Aorta (tissue), 5 donors: ENCODE data around the gene COL21A1. TPM values are rescaled to one million over a fixed set of nuclear protein-coding genes. Genes with fewer than 3 reads are reported as not detected.
A peak's percentile ranks its signal among the peaks of the same experiment; 100 is the strongest.

Experiments used
- ATAC-seq: fragments of 200-7000 bp; cut with Tn5 transposase; one replicate; pipeline ENCODE4 v1.9.1; 2022; ENCODE audit warnings: moderate library complexity; ENCODE audit not compliant: low FRiP score
- DNase-seq, 2 donors: peaks; one replicate each; pipeline ENCODE4 v3.0.0-alpha.2; 2020
- H3K27ac ChIP-seq, 2 donors: one replicate each; pipeline ENCODE4 v1.5.1; 2013; ENCODE audit warnings: low read length in 2 of 2, mild to moderate bottlenecking in 2 of 2, moderate library complexity in 2 of 2, control low read depth in 1 of 2, inconsistent platforms in 1 of 2, low read depth in 1 of 2
- H3K27me3 ChIP-seq, 2 donors: one replicate each; pipeline ENCODE4 v1.6.1; 2013; ENCODE audit warnings: control low read depth in 1 of 2, low read length in 1 of 2, mild to moderate bottlenecking in 1 of 2, moderate library complexity in 1 of 2; ENCODE audit not compliant: insufficient read depth in 2 of 2, control insufficient read depth in 1 of 2
- H3K36me3 ChIP-seq, 2 donors: one replicate each; pipeline ENCODE4 v1.6.1; 2013; ENCODE audit warnings: control low read depth in 1 of 2, low read length in 1 of 2, mild to moderate bottlenecking in 1 of 2; ENCODE audit not compliant: insufficient read depth in 2 of 2, control insufficient read depth in 1 of 2
- H3K4me1 ChIP-seq, 2 donors: one replicate each; pipeline ENCODE4 v1.6.1; 2013; ENCODE audit warnings: low read length in 2 of 2, control low read depth in 1 of 2, mild to moderate bottlenecking in 1 of 2, moderate library complexity in 1 of 2; ENCODE audit not compliant: insufficient read depth in 2 of 2, control insufficient read depth in 1 of 2
- H3K4me3 ChIP-seq, 2 donors: one replicate each; pipeline ENCODE4 v1.5.1; 2013; ENCODE audit warnings: low read length in 2 of 2, control low read depth in 1 of 2, mild to moderate bottlenecking in 1 of 2
- H3K9me3 ChIP-seq: one replicate; pipeline ENCODE4 v1.6.1; 2013; ENCODE audit warnings: mild to moderate bottlenecking, low read length; ENCODE audit not compliant: control insufficient read depth
- WGBS, 2 donors: extraction: QIAGEN DNeasy Blood & Tissue Kit; methylation state at CpG; one replicate each; pipeline ENCODE4 v1.1.7; 2013; 5-methylcytosine and 5-hydroxymethylcytosine counted together
- intact Hi-C, 2 donors: fragments of 100-400 bp; cut with DNase I; formaldehyde crosslinking; loops; one replicate each; pipeline versions ENCODE4 v1.14.2 to v1.15.0; 2022
- polyA plus RNA-seq, 2 donors: library from polyadenylated mRNA; stranded (reverse); fragments of 200-250 nt; gene quantifications; one replicate each; pipeline ENCODE4 v1.2.3, GENCODE V29; 2013
- total RNA-seq, 2 donors: library from RNA; stranded (reverse); fragmentation: NEBNext Ultra II Directional; extraction: Animal tissue kit (Norgen Biotek cat#: 25700); gene quantifications; one replicate each; pipeline ENCODE4 v1.2.1, GENCODE V29; 2021
- donor health status: healthy with polysubstance abuse.
- donor health status: Bipolar disorder and iron deficiency.
- donor health status: DM: no; HTN: no; CAD: no.
- donor health status: DM: no; HTN: no; CAD: no.
- donor health status: DM: yes; HTN: yes; CAD: no.

Gene COL21A1
- total and polyA plus RNA-seq, 4 donors = 22.5 to 67.0 (median 31.1) TPM

DNA sequence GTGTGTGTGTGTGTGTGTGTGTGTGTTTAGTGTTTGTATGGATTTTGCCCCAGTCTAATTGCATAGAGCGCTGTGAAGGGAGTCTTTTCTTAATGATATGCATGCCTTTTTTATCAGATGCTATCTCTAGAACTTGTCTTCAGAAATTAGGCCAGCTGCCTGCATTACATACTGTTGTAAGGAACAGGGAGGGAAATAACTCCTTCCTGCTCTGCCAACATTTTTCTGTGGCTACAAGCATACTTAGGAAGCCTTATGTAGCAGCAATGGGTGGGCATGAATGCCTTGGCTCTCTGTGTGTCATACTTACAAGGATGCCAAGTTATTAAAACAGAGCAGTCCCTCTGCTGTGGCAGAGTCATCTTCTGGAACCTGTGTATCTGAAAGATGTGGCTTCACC, 8.0 kb upstream of the COL21A1 start:
- Histone ChIP-seq H3K27ac (peak overlapping the region in 1 of 2 donors; percentile 35), H3K4me1 (peaks cover 3 to 12% of the 10 kb centered on the region in 2 donors), H3K36me3 (no peaks in the 10 kb centered on the region), H3K27me3 (no peaks in the 10 kb centered on the region), H3K9me3 (no peaks in the 10 kb centered on the region), H3K4me3 (no peak overlapping the region)
- WGBS, 2 donors = 20 to 27% methylated on average over 1 of the region's 1 CpG
- intact Hi-C loops = no loop called here
- no peak for ATAC-seq
- DNase-seq = no peak

DNA sequence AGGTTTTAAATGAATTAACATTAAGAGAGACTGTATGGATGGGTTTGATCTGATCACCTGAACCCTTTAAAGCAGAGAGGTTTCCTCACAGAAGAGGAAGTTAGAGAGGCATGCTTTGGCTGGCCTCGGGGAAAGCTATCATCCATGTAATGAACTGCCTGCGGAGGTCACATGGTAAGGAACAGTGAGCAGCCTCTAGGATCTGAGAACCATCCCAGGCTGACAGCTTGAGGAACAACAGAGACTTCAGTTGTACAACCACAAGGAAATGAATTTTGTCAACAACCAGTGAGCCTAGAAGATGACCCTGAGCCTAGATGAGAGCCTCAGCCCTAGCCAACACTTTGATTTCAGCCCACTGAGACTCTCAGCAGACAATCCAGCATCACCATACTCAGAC, 2.9 kb upstream of the COL21A1 start:
- Histone ChIP-seq H3K9me3 (no peaks in the 10 kb centered on the region), H3K27ac (peak overlapping the region in 1 of 2 donors; percentile 59), H3K27me3 (no peaks in the 10 kb centered on the region), H3K36me3 (no peaks in the 10 kb centered on the region), H3K4me3 (no peak overlapping the region), H3K4me1 (peaks cover 3% of the 10 kb centered on the region in 2 donors)
- no peak for ATAC-seq
- intact Hi-C loops = no loop called here
- 41 to 48% methylated on average over 2 of the region's 2 CpGs for WGBS, 2 donors
- peak in 1 of 2 donors; percentile 44 for DNase-seq

DNA sequence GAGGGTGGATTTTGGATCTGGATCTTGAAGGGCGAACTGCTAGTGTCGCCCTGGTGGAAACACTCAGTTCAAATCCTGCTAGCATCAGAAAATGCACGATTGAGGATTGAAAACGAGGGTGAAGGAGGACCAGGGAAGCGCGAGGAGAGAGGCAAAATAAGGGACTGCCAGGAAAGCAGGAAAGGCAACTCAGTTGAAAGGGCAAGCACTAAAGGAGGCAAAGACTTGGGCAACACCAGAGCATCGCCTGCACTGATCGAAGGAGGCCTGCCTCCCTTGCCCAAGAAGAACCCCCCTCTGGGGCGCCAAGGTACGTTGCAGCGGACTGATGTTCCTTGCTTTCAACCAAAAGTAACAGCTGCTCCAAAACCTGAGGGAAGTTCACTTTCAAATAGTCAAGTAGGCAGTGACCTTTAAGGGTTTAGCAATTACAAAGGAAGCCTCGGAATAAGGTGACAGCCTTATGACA, 308 bp upstream of the COL21A1 start:
- Histone ChIP-seq H3K27me3 (no peaks in the 10 kb centered on the region), H3K9me3 (no peaks in the 10 kb centered on the region), H3K4me1 (peaks cover 0 to 7% of the 10 kb centered on the region in 2 donors), H3K36me3 (no peaks in the 10 kb centered on the region), H3K4me3 (peak overlapping the region; percentile 65 to 80), H3K27ac (peak overlapping the region; percentile 14 to 87)
- intact Hi-C loops = loop anchor here (10.0 kb wide), 2 partner anchors 153 to 173 kb away; no protein-coding TSS in a partner anchor
- ATAC-seq (no peak), DNase-seq (no peak)
- 8 to 12% methylated on average over 12 of the region's 12 CpGs for WGBS, 2 donors

DNA sequence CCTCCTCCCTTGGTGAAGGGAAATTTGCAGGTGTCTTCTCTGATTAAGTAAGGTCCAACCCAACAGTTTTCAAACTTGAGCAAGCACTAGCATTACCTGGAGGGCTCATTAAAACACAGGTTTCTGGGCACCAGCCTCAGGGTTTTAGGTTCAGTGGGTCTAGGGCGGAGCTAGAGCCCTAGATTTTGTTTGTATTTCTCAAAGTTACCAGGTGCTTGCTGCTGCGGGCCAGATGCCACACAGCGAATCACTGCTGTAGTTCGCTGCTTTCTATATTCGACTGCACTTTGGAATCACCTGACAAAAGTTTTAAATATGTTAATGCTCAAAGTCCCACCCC, 869 bp downstream of the COL21A1 start:
- 6 to 7% methylated on average over 5 of the region's 5 CpGs for WGBS, 2 donors
- peak overlapping the region; percentile 78 to 87 for H3K27ac ChIP-seq
- no peaks in the 10 kb centered on the region for H3K9me3 ChIP-seq
- no peaks in the 10 kb centered on the region for H3K36me3 ChIP-seq
- ATAC-seq (peak; percentile 31), DNase-seq (no peak)
- no peaks in the 10 kb centered on the region for H3K27me3 ChIP-seq
- H3K4me1 ChIP-seq = peaks cover under 1 to 7% of the 10 kb centered on the region in 2 donors
- H3K4me3 ChIP-seq = peak overlapping the region; percentile 65 to 80
- intact Hi-C loops = loop anchor here (10.0 kb wide), 2 partner anchors 152 to 172 kb away; no protein-coding TSS in a partner anchor

DNA sequence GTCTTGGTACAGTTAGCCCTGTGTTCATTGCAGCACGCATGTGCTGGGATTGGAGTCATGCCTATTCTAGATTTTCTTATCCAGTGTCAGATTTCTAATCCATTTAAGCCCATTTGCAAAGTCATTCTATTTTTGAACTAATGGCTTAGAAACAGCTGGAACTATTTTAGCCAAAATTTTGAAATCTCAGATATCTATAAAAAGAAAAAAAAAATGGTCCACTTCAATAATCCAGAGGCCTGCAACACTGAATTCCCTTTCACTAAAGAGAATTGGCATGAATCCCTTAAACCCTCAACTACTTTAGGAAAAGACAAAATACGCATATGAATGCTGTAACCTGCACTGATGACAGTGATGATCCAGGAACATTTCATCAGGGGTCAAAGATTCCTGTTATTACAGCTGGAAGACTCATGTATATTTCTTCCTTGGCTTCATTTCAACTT, 1.5 kb downstream of the COL21A1 start:
- WGBS, 2 donors = 3 to 4% methylated on average over 2 of the region's 2 CpGs
- H3K4me3 ChIP-seq = peak overlapping the region; percentile 65 to 80
- no peaks in the 10 kb centered on the region for H3K36me3 ChIP-seq
- ATAC-seq (peak; percentile 33), DNase-seq (no peak)
- peaks cover 3 to 7% of the 10 kb centered on the region in 2 donors for H3K4me1 ChIP-seq
- no peaks in the 10 kb centered on the region for H3K9me3 ChIP-seq
- intact Hi-C loops = loop anchor here (10.0 kb wide), 2 partner anchors 151 to 171 kb away; no protein-coding TSS in a partner anchor
- H3K27ac ChIP-seq = peak overlapping the region; percentile 78 to 86
- H3K27me3 ChIP-seq = no peaks in the 10 kb centered on the region

DNA sequence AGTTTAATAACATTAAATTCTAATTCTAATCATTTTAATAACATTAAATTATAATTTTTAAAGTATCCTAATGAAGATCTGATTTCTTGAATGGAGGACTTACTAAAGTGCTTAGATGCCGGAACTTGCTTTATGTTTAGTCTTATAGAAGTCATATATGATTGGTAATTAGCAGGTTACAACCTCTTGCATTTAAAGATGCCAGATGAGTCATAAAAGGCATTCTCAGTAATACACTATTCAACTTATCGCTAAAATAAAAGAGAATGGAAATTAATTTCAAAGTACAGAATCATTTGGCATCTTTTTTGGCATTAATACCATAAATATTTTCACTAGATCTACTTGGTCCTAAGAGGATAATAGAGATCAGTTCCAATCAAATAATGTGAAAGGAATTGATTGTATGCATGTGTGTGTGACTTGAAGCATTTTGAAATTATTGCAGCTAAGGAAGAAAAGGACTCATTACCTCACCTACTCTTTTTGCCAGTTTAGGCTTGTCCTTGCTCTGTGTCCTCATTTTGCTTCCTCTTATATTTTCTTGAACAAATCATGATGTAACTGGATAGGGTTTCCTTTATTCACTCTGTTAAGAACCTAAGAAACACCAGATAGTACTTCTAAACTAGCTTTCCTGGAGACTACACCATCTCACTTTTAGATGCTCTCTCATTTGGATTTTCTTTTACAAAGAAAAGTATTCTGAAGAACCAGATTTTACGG, 2.7 kb downstream of the COL21A1 start:
- no peak for ATAC-seq
- peak overlapping the region in 1 of 2 donors; percentile 18 for H3K4me3 ChIP-seq
- WGBS, 2 donors = 61 to 62% methylated on average over 3 of the region's 3 CpGs
- H3K27me3 ChIP-seq = no peaks in the 10 kb centered on the region
- DNase-seq = no peak
- H3K36me3 ChIP-seq = no peaks in the 10 kb centered on the region
- intact Hi-C loops = loop anchor here (10.0 kb wide), 2 partner anchors 150 to 170 kb away; no protein-coding TSS in a partner anchor
- H3K9me3 ChIP-seq = no peaks in the 10 kb centered on the region
- H3K27ac ChIP-seq = peak overlapping the region in 1 of 2 donors; percentile 67
- H3K4me1 ChIP-seq = peaks cover 5 to 6% of the 10 kb centered on the region in 2 donors

DNA sequence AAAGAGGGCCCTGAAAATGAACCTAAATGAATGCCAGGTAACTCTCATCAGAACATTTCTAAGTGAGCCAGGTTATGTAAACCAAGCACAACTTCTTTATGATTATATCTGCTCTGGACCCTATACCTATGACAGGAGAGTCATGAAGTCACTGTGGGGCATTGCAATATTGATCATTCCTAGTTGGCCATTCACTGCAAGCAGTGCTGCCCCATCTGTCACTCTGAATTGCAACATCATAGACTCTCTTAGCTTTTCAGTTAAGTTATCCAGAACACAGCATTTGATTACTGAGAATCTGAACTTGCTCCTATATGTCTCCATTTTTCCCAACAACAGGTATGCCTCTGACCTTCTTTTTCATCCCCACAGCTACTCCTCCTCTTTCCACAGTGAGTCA, 3.3 kb downstream of the COL21A1 start:
- intact Hi-C loops = loop anchor here (10.0 kb wide), 2 partner anchors 149 to 169 kb away; no protein-coding TSS in a partner anchor
- Histone ChIP-seq H3K36me3 (no peaks in the 10 kb centered on the region), H3K27ac (peak overlapping the region; percentile 67 to 89)

DNA sequence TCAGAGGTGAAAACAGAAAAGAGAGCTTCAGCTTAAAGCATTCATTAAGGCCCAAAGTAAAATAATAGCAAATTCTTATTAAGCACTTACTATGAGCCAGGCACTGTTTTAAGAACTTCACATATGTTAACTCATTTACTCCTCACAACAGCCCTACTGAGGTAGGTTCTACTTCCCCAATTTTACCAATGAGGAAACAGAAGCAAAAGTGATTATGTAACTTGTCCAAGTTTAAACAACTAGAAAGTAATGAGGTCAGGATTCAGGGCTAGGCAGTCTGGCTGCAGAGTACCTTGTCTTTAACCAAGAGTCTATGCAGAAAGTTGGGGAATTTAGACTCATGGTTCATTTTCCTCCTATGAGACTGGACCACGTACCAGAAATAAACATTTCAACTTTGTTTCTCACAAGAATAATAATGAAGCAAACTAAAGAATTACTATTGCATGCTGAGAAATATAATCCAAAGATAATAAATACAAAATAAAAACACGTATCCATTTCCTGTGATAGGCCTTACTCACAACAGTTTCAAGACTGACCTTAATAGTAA, 3.8 kb downstream of the COL21A1 start:
- no peaks in the 10 kb centered on the region for H3K9me3 ChIP-seq
- intact Hi-C loops = loop anchor here (10.0 kb wide), 2 partner anchors 149 to 169 kb away; no protein-coding TSS in a partner anchor
- H3K36me3 ChIP-seq = no peaks in the 10 kb centered on the region
- H3K4me1 ChIP-seq = peaks cover 5 to 8% of the 10 kb centered on the region in 2 donors
- no peaks in the 10 kb centered on the region for H3K27me3 ChIP-seq
- ATAC-seq = no peak
- peak overlapping the region in 1 of 2 donors; percentile 26 for H3K4me3 ChIP-seq
- DNase-seq = no peak
- whole genome bisulfite sequencing, 2 donors = 3 to 4% methylated on average over 2 of the region's 2 CpGs
- H3K27ac ChIP-seq = no peak overlapping the region

More for the DNA sequence above, 3.3 kb downstream of the COL21A1 start:
- peak overlapping the region in 1 of 2 donors; percentile 26 for H3K4me3 ChIP-seq
- H3K9me3 ChIP-seq = no peaks in the 10 kb centered on the region
- H3K4me1 ChIP-seq = peaks cover 5 to 6% of the 10 kb centered on the region in 2 donors
- DNase-seq = no peak
- ATAC-seq = no peak
- no peaks in the 10 kb centered on the region for H3K27me3 ChIP-seq
